GM12872 (cell line): ENCODE results near the gene FBXO21.
A peak's percentile ranks its signal among the peaks of the same experiment; 100 is the strongest.

ENCODE experiments used
- TF ChIP-seq, protein P1 (sequence below): IDR thresholded peaks from 3 replicates; pipeline ENCODE4 v1.5.1; 2011; ENCODE audit warnings: low read depth, mild to moderate bottlenecking, low read length, moderate library complexity; ENCODE audit not compliant: insufficient read depth

Gene FBXO21

DNA sequence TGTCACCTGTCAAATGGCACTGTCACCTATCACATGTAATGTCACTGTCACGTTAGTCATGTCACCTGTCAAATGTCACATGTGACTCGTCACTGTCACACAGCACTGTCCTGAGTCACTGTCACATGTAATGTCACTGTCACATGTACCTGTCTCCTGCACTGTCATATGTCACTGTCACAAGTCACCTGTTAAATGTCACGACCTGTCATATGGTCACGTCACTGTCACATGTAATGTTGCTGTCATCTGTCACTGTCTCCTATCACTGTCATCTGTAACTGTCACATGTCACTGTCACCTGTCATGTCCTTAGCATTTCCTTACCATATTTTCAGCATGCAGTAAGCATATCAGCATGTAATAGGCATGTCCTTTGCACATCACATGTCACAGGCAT is 63.9 kb downstream of the FBXO21 start:
- TF ChIP-seq, protein P1, sequence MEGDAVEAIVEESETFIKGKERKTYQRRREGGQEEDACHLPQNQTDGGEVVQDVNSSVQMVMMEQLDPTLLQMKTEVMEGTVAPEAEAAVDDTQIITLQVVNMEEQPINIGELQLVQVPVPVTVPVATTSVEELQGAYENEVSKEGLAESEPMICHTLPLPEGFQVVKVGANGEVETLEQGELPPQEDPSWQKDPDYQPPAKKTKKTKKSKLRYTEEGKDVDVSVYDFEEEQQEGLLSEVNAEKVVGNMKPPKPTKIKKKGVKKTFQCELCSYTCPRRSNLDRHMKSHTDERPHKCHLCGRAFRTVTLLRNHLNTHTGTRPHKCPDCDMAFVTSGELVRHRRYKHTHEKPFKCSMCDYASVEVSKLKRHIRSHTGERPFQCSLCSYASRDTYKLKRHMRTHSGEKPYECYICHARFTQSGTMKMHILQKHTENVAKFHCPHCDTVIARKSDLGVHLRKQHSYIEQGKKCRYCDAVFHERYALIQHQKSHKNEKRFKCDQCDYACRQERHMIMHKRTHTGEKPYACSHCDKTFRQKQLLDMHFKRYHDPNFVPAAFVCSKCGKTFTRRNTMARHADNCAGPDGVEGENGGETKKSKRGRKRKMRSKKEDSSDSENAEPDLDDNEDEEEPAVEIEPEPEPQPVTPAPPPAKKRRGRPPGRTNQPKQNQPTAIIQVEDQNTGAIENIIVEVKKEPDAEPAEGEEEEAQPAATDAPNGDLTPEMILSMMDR: no peak

DNA sequence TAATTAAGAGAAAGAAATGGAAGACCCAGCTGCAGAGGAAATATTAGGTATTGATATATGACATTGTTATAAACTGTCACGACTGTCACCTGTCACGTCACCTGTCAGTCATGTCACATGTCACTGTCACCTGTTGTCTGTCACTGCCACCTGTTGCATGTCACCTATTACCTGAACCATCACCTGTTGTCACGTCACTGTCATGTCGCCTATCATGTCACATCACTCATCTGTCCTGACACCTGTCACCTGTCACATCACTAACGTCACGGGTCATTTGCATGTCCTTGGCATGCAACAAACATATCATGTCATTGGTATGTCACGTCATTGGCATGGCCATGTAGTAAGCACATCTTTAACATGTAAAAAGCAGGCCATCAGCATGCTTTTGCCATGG is 64.5 kb downstream of the FBXO21 start:
- TF ChIP-seq, protein P1: no peak

DNA sequence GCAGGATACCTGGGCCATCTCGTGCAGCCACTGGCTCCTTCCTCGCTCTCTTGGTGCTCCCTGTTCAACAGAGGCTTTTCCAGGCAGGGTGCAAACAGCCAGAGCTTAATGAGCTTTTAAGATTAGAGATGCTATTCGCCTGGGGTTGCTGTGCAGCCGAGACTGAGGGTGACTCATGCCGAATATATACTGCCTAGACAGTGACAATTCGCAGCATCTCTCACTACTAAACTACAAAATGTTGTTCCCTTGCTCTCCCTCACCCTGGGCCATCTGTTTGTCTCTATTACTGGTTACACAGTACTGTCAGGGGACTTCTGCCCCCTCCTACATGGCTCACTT is 65.0 kb downstream of the FBXO21 start:
- TF ChIP-seq, protein P1: no peak

DNA sequence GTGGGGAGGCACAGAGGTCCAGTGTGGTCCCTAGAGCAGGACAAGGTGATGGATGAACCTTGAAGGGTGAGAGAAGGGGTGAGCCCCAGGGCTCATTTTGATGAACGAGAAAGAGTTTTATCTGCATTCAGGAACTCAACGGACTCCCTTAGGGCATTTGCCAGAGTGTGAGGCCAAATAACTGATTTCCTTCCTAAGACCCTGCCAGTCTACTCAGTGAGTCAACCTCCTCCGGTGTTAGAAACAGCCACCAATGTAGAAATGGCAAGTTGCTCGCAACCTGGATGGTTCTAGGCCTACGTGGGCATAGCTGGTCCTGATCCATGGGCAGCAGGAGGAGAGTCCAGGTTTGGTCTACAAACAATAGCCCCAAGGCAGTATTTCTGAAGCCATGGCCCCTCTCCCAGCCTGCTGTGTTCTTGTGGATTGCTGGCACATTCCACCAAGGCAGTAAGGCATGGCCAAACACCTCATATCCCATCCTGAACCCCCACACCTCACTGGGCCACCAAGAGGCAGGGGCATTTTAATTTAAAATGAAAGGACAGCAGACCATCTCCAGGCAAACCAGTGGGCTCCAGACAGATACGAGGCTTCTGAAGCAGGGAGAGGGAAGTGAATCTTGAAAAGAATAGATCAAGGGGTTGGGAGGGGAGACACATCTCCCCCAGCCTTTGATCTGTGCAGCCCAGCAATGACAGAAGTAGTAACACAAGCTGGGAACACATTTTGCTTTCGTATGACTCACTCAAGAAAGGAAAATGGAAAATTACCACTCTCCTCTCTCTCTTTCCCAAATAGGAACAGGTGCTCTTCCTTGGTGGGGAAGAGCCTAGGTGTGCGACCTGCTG is 65.6 kb downstream of the FBXO21 start:
- TF ChIP-seq, protein P1: no peak

DNA sequence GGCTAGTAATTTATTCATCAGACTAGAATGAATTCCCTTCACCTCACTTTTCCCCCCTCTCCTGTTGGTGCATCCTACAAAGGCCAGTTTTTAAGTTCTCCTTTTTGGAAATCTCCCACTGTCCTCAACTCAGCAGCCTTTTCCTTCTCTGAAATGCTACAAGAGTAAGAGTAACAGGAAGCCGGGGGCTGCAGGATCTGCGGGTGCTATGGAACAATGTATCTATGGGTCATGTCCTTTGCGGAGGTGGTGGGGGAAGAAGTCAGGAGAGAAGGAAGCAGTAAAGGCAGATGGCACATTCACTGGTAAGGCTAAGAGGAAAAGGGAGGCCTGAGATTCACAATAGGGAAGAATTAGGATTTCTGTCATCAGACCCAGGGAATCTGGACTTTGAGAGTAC is 68.8 kb downstream of the FBXO21 start:
- TF ChIP-seq, protein P1: no peak

DNA sequence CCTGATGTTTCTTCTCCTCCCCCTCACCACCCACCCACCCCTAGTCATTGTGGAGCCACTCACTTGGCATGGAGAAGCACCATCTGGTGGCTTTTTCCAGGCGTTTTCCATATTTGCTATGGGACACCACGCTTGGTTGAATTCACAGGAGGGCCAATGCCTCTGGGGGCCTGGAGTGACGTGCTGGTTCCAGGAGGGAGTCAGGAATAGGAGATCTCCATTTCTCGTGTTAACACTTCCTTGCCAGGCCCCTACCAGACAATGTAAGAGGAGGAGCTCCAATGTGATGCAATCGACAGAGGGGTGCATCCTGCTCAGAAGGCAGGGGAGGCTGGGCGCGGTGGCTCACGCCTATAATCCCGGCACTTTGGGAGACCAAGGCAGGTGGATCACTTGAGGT is 69.5 kb downstream of the FBXO21 start:
- TF ChIP-seq, protein P1: no peak

DNA sequence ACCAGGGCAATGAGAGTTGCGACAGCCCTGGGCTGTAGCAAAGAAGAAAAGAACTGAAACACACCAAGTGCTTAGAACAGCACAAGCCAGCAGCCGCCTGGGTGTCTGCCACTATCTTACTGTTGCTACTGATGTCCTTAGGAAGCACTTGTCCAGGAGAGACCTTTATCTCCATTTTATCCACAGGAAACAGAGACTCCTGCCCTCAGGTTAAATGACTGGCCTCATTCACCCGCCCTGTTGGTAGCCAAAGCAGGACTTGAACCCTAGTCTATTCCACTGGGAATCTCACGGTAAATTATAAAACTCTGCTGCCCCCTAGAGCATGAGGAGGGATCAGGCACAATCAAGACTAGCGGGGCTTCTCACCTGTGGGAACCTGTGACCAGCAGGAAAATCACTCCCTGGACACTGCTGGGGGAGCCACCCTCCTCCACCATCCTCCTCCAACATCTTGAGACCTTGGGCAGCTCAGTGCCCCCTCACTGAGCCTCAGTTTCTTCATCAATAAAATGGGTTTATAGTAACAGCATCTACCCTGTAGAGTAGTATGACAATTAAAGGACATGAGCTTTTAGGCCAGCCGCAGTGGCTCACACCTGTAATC is 70.6 kb downstream of the FBXO21 start:
- TF ChIP-seq, protein P1: peak; percentile 77
